HG02973 (cell line): Measurements from ENCODE around the gene NCOA3.
"Not testable (repeated sequence)": the region's sequence is repeated elsewhere in the genome, so short reads cannot be mapped to it uniquely, and the experiment has no call there.

ENCODE experiments used
- ATAC-seq: cut with Tn5 transposase; IDR thresholded peaks from one replicate; pipeline ENCODE4 v1.9.1; 2021; ENCODE audit warnings: moderate library complexity; ENCODE audit not compliant: unreplicated experiment

The NCOA3 gene

DNA sequence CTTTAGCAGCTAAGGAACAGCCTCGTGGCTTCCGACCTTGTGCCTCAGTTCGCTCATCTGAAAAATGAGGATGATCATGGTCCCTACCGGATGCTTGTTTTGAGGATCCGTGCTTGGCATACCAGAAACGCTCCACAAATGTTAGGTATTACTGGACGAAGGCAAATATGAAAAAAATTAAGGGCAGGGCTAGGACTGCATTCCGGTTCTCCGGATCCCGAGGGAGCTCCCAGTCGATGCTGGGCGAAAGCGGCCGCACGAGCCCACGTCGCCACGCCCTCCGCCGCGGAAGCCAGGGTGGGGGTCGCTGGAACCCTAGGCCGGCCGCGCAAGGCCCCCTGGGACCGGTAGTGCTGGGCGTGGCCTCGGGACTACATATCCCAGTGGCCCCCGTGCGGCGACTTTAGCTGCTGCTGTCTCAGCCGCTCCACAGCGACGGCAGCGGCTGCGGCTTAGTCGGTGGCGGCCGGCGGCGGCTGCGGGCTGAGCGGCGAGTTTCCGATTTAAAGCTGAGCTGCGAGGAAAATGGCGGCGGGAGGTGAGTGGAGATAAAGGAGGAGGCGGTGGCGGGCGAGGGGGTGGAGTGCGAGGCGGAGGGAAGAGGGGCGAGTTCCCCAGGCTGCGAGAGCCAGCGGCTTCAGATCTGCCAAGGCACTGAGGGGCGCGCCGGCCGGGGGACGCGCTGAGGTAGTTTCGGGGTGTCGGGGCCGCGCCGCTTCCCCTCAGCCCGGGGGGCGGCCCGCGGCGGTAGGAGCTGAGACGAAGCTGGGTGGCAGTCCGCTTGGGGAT lies at the start of gene NCOA3:
Gene NCOA3 (plus strand): TSS at position 406 of the 789 bp plus-strand sequence. CDS start 120,361 bp downstream, outside the sequence.
- peak; percentile 64 for ATAC-seq

DNA sequence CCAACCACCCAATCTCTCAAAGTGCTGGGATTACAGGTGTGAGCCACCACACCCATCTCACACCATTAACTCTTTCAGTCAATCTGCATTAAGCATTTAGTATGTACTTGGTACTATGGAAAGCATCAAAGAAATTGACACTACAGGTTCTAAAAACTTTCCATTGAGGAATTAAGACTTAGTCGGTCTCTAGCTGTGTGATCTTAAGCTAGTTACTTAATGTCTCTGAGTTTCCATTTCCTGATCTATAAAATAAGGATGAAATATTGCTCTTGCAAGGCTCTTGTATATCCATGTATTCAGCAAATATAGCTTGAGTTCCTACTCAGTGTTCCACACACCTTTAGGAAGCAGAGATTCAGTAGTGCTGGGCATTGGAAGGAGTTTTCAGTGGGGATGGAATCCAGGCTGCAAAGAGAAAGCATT lies 48.9 kb upstream of the NCOA3 start:
- ATAC-seq, result no peak

GRCh38 chr20:47453167-47453782 lies 48.4 kb upstream of the NCOA3 start:
- peak; percentile 88 for ATAC-seq

GRCh38 chr20:47454298-47455132 lies 47.2 kb upstream of the NCOA3 start:
- no peak for ATAC-seq

DNA sequence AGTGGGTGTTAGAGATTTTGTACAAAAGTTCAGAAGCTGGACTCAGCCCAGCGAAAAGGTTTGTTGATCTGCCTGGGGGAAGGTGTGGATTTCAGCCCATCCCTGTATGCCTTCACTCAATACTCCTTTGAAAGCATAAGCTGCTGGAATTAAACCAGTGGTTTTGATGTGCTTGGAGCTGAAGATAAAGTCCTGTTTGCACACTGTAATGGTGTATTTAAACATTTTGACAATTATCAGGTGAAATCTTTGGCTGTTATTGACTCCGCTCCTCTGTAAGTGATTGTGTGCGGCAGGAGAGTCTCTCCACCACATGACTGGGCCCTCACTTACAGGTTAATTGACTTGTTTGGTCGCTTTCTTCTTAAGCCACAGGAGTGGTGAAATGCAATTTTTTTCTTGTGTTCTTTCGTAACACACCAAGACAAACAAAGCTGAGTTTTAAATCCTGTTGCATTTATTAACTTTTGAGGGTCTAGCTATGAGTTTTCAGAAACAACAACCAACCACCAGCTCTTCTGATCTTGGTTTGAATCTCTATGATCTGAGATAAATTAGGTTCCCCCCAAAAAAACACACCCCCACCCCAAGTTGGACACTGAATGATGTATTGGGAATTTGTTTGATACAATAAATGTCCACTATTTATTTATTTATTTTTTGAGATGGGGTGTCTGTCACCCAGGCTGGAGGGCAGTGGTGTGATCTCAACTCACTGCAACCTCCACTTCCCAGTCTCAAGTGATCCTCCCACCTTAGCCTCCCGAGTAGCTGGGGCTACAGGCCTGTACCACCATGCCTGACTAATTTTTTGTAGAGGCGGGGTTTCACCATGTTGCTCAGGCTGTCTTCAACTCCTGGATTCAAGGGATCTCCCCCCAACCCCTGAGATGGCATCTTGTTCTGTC lies 46.3 kb upstream of the NCOA3 start:
- no peak for ATAC-seq

GRCh38 chr20:47456041-47456537 lies 45.6 kb upstream of the NCOA3 start:
- ATAC-seq, result no peak

- ATAC-seq, result no peak
Observed at GRCh38 chr20:47456952-47457724, 44.5 kb upstream of the NCOA3 start.

- not testable (repeated sequence) for ATAC-seq
Observed at GRCh38 chr20:47458280-47459050, 43.2 kb upstream of the NCOA3 start.

GRCh38 chr20:47459344-47460073 lies 42.2 kb upstream of the NCOA3 start:
- no peak for ATAC-seq

DNA sequence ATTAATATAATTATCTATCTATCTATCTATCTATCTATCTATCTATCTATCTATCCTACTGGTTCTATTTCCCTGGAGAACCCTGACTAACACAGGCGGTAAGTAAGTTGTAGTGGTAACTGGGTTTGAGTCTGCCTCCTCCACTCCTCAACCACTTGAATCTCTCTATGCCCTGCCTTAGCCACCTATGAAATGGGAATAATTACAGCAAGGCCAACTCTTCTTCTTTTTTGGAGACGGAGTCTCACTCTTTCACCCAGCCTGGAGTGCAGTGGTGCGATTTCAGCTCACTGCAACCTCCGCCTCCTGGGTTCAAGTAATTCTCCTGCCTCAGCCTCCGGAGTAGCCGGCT lies 41.0 kb upstream of the NCOA3 start:
- not testable (repeated sequence) for ATAC-seq

- ATAC-seq, result no peak
Observed at GRCh38 chr20:47461120-47461685, 40.5 kb upstream of the NCOA3 start.

DNA sequence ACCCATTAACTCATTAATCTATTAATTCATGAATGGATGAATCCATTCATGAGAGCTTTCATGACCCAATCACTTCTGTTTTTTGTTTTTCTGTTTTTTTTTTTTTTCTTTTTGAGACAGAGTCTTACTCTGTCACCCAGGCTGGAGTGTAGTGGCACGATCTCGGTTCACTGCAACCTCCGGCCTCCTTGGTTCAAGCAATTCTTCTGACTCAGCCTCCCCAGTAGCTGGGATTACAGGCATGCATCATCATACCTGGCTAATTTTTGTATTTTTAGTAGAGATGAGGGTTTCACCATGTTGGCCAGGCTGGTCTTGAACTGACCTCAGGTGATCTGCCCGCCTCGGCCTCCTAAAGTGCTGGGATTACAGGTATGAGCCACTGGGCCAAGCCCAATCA lies 39.8 kb upstream of the NCOA3 start:
- ATAC-seq, result not testable (repeated sequence)

- ATAC-seq, result no peak
Observed at GRCh38 chr20:47464380-47465101, 37.1 kb upstream of the NCOA3 start.

- no peak for ATAC-seq
Observed at GRCh38 chr20:47465335-47466090, 36.2 kb upstream of the NCOA3 start.

DNA sequence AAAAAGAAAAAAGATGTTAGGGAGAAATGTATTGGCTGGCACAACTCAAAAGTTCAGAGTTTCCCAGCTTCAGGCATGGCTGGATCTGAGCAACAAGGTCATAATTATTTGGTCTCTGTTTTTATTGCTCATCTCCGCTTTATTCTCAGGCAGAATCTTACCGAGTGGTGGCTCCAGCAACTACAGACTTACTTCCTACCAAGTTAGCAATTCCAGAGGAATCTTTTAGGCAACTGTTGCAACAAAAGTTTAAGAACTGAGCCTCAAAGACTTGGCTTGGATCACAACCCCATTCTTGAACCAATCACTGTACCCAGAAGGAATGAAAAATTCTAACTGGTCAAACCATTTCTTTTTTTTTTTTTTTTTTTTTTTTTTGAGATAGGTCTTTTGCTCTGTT lies 35.5 kb upstream of the NCOA3 start:
- no peak for ATAC-seq

- ATAC-seq, result no peak
Observed at GRCh38 chr20:47466704-47467459, 34.8 kb upstream of the NCOA3 start.
